ENCODE data around the gene S100A5.
A peak's percentile ranks its signal among the peaks of the same experiment; 100 is the strongest.
"Not testable (repeated sequence)": the region's sequence is repeated elsewhere in the genome, so short reads cannot be mapped to it uniquely, and the experiment has no call there.

S100A5 gene

GRCh38 chr1:153540394-153541361 is at the start of gene S100A5:
TSS of gene S100A5 (minus strand) at chr1:153540934. CDS start at chr1:153540191, 743 bp downstream.
- DNase-seq: peak in 1 of 2 experiments; percentile 64

- no peak for DNase-seq
These were observed 47.7 kb upstream of the S100A5 start for GRCh38 chr1:153588482-153588881.

- not testable (repeated sequence) for DNase-seq
These were observed 47.3 kb upstream of the S100A5 start for GRCh38 chr1:153588033-153588432.

GRCh38 chr1:153587314-153587713 is 46.6 kb upstream of the S100A5 start:
- no peak for DNase-seq

- no peak for DNase-seq
These were observed 45.6 kb upstream of the S100A5 start for GRCh38 chr1:153586347-153586746.

GRCh38 chr1:153585006-153585405 is 44.3 kb upstream of the S100A5 start:
- no peak for DNase-seq

GRCh38 chr1:153583976-153584375 is 43.2 kb upstream of the S100A5 start:
- DNase-seq: no peak

- DNase-seq: not testable (repeated sequence)
These were observed 42.8 kb upstream of the S100A5 start for GRCh38 chr1:153583514-153583913.

GRCh38 chr1:153582836-153583235 is 42.1 kb upstream of the S100A5 start:
- DNase-seq: not testable (repeated sequence)

GRCh38 chr1:153578936-153579335 is 38.2 kb upstream of the S100A5 start:
- DNase-seq: no peak

- no peak for DNase-seq
These were observed 37.8 kb upstream of the S100A5 start for GRCh38 chr1:153578490-153578889.

GRCh38 chr1:153577624-153578051 is 36.9 kb upstream of the S100A5 start:
- no peak for DNase-seq

GRCh38 chr1:153577138-153577537 is 36.4 kb upstream of the S100A5 start:
- no peak for DNase-seq

GRCh38 chr1:153575497-153575896 is 34.8 kb upstream of the S100A5 start:
- DNase-seq: not testable (repeated sequence)

- not testable (repeated sequence) for DNase-seq
These were observed 34.4 kb upstream of the S100A5 start for GRCh38 chr1:153575081-153575491.

- DNase-seq: no peak
These were observed 32.6 kb upstream of the S100A5 start for GRCh38 chr1:153573351-153573750.

- peak; percentile 43 to 52 for DNase-seq
These were observed 31.9 kb upstream of the S100A5 start for GRCh38 chr1:153572569-153573015.

- DNase-seq: no peak
These were observed 31.0 kb upstream of the S100A5 start for GRCh38 chr1:153571706-153572105.

GRCh38 chr1:153570874-153571273 is 30.1 kb upstream of the S100A5 start:
- DNase-seq: no peak

GRCh38 chr1:153569465-153569864 is 28.7 kb upstream of the S100A5 start:
- DNase-seq: no peak

GRCh38 chr1:153568367-153569099 is 27.8 kb upstream of the S100A5 start:
- DNase-seq: peak; percentile 72 to 76

- peak; percentile 30 to 62 for DNase-seq
These were observed 27.1 kb upstream of the S100A5 start for GRCh38 chr1:153567621-153568366.
